Stimulated activated CD8-positive, alpha-beta memory T cell treated with anti-CD3 and anti-CD28 coated beads, Interleukin-2, amount 100 ng/mL, for 48 hours (primary cell): Measurements from ENCODE around the gene CNNM3.
"Not testable (repeated sequence)": the region's sequence is repeated elsewhere in the genome, so short reads cannot be mapped to it uniquely, and the experiment has no call there.

Source experiments
- DNase-seq, 2 donors: peaks; one replicate each; pipeline ENCODE4 v3.0.0-alpha.2; 2020; ENCODE audit warnings: low read depth in 2 of 2

CNNM3 gene

DNA sequence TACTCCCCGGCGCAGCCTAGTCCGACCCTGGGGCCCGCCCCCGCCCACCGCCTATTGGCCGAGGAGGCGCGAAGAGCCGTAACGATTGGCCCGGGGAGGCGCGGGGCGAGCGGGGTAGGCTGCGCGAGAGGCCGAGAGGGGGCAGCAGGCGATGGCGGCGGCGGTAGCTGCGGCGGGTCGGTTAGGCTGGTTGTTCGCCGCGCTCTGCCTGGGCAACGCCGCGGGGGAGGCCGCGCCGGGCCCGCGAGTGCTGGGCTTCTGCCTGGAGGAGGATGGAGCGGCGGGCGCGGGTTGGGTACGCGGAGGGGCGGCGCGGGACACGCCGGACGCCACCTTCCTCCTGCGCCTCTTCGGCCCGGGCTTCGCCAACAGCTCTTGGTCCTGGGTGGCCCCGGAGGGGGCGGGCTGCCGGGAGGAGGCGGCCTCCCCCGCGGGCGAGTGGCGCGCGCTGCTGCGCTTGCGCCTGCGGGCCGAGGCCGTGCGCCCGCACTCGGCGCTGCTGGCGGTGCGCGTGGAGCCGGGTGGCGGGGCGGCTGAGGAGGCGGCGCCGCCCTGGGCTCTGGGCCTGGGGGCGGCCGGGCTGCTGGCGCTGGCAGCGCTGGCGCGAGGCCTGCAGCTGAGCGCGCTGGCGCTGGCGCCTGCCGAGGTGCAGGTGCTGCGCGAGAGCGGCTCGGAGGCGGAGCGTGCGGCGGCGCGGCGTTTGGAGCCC lies at the start of gene CNNM3:
Gene CNNM3, plus strand, starts transcription at position 142 of the 709 bp plus-strand sequence. Its CDS starts 10 bp downstream, at position 152.
- DNase-seq, result peak; percentile 96 to 98

DNA sequence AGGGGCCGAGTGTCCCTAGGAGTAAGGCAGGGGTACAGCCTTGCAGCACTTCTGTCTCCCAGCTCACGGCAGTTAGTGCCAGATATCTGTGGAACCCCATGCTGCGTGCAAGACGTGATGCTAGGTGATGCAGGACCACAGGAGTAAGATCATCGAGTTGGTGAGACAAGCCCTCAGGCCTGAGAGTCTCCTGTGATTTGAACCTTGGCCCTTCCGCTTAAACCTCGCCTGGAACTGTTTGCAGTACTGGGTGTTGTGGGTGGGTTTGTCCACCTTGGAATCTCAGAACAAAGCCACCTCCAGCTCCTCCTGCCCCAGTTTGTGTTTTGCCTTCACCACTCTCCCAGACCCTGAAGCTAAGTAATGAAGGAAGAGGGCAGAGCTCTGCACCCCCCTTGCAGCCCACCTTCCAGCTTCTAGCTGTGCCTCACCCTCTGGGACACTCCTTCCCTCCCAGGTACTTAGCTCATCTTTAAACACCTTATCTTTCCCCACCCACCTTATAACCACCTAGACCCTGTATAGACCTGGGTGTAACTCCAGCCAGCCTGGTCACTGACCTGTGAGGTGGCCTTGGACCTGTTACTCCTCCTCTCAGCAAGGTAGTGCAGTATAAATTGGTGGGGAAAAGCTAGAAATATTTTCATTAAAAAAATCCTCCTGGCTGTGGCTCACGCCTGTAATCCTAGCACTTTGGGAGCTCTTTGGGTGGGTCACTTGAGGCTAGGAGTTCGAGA lies 48.8 kb upstream of the CNNM3 start:
- no peak for DNase-seq

- no peak for DNase-seq
These were observed 47.9 kb upstream of the CNNM3 start for GRCh38 chr2:96768083-96768561.

DNA sequence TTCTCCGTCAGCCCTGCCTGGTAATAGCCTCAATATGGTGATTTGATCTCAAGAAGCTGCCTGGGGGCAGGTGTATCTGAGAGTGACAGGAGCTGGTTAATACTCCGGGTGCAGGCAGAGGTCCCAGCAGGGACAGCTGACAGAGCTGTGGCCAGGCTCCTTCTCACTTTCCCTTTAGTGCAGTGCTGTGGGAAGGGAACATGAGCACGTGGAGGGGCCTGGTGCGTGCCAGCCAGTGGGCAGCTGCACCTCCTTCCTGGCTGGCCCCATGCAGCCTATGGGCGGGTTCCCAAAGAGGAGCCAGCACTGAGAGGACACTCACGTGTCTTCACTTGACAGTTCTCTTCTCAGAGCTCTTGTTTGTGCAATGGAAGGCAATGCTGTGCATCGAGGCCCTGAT lies 46.3 kb upstream of the CNNM3 start:
- no peak for DNase-seq

GRCh38 chr2:96770442-96771202 lies 45.4 kb upstream of the CNNM3 start:
- no peak for DNase-seq

DNA sequence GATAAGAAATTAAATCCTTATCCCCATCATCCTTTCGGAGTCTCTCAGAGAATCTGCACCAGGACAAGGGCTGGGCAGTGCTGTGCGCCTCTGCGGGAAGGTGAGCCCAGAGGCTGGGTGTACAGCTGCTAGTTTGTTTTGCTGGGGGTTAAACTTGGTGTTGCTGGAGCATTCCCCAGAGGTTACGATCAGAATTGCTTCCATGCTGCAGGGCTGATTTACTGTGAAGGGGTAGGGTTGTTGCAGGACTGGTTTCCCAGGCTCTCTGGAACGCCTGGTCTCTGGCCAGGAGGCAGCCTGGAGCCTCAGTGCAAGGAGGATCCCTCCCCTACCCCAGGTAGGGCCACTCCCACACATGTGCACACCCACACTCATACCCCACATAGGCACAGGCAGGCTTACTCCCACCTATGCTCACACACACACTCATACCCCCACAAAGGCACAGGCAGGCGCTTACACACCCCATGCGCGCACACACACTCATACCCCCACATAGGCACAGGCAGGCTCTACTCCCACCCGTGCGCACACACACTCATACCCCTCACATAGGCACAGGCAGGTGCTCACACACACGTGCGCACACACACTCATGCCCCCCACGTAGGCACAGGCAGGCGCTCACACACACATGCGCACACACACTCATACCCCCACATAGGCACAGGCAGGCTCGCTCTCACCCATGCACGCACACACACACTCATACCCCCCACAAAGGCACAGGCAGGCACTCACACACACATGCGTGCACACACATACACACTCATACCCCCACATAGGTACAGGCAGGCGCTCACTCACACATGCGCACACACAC lies 44.1 kb upstream of the CNNM3 start:
- DNase-seq, result no peak

DNA sequence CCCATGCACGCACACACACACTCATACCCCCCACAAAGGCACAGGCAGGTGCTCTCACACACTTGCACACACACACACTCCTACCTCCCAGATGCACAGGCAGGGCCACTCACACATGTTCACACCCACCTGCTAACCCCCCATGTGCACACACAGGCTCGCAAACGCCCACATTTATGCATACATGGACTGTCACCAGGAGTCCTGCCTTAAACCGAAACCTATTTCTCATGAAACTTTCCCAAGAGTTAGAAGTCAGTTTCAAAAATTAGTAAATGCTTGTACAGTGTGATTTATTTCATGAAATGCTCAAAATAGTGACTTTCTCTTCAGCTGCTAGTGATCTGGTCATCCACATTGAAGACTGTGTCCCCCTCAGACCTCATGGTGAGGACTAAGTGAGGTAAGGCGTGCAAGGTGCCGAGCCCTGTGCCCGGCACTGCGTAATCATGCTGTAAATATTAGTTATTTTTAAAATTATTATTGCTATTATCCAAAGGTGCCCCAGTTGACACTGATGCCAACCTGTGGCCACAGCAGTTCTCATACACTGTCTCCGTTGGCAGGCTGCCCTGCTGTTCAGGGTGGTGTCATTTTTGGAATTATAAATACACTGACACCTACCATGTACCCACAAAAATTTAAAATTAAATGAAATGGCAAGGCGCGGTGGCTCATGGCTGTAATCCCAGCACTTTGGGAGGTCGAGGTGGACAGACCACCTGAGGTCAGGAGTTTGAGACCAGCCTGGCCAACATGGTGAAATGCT lies 43.0 kb upstream of the CNNM3 start:
- DNase-seq, result no peak

GRCh38 chr2:96773922-96774321 lies 42.1 kb upstream of the CNNM3 start:
- peak in 1 of 2 donors; percentile 21 for DNase-seq

GRCh38 chr2:96775160-96775559 lies 40.9 kb upstream of the CNNM3 start:
- DNase-seq, result no peak

DNA sequence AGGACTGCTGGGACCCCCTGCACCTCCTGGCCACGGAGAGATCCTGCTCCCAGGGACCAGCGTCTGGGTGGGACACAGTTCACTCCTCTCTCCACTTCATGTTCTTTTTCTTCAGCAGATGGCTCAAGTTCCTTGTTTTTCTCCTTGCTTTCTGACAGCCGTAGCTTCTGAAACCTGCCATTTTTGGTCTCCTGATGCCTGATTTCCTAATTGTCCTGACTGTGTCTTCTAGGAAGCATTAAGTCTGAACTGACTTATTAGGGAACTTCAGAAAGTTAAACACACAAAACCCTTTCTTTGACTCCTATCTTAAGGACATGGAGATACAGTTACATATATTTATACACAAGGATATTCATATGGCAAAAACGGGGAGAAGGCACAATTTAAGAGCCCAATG lies 32.7 kb upstream of the CNNM3 start:
- no peak for DNase-seq

DNA sequence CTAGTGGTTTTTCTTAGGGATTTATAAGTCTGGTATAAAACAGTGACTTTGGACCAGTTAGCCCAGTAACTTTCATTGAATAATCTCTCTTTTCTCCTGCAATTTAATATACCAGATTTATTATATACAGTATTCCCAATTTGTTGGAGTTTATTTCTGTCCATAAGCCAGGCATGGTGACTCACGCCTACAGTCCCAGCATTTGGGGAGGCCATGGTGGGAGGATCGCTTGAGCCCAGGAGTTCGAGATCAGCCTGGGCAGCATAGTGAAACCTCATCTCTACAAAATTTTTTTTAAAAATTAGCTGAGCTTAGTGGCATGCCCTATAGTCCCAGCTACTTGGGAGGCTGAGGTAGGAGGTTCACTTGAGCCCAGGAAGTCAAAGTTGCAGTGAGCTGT lies 28.7 kb upstream of the CNNM3 start:
- DNase-seq, result no peak

GRCh38 chr2:96788442-96789244 lies 27.4 kb upstream of the CNNM3 start:
- no peak for DNase-seq

GRCh38 chr2:96789245-96789617 lies 26.8 kb upstream of the CNNM3 start:
- DNase-seq, result no peak

DNA sequence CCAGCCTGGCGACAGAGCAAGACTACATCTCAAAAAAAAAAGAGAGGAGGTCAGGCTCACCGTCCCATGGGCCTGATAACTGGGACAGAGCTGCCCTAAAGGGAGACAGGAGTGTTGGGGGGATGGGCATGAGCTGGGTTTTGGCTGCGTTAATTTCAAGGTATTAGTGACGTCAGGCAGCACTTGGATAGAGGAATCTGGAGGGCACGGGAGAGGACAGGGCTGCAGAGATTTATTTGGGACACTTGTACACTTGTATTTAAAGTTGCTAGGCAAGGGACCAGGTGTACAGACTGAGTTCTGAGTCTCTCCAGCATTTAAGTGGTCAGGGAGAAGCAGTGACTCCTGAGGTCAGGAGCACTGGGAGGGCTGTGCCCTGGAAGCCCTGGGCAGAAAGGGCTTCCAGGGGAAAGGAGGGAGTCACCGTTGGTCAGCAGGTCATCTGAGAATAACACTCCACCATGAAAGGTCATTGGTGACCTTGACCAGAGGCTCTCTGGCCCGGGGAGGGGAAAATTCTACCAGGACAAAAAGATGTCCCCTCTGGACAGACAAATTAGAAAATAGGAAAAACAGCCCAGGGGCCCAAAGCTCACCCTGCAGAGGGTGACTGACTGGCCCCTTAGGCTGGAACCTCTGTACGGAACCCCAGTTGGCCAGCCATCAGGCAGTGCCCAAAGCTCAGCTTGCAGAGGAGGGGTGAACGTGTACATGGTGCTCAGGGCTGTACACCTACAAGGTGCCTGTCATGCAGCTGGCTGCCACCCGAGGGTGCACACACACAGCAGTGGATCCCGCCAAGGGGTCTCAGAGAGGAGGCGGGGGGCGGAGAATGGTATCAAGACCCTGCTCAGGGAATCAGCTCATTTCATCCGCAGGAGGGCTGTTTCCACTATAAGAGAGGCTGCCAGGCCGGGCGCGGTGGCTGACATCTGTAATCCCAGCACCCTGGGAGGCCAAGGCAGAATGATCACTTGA lies 23.0 kb upstream of the CNNM3 start:
- DNase-seq, result no peak

DNA sequence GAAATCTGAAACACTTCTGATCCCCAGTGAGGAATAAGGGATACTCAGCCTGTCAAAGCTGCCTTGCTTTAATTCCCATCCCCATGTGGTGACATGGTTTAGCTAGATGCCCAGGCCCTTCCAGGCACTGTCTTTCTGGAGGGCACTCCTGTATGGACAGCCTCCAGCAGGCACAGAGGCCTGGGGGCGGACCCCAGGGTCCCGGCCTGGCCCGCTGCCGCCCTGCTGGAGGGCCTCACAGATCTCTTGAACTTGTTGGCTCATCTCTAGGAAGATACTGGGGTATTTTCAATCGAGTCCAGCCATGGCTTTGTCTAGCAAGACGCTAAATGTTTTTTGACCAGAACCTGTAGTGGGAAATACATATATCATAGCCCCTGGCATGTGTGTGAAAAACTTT lies 21.0 kb upstream of the CNNM3 start:
- no peak for DNase-seq

- DNase-seq, result not testable (repeated sequence)
These were observed 19.6 kb upstream of the CNNM3 start for GRCh38 chr2:96796497-96796896.

GRCh38 chr2:96797066-96797625 lies 18.9 kb upstream of the CNNM3 start:
- DNase-seq, result no peak
